HepG2 (cell line): ENCODE data around the gene KIF3C. TPM values are rescaled to one million over a fixed set of nuclear protein-coding genes. Genes with fewer than 3 reads are reported as not detected.
A peak's percentile ranks its signal among the peaks of the same experiment; 100 is the strongest.

Experiments used
- AKAP8 ChIP-seq: sonication (generic); formaldehyde crosslinking; IDR thresholded peaks from 2 replicates; pipeline ENCODE4 v1.5.1; 2020; ENCODE audit warnings: mild to moderate bottlenecking, missing genetic modification reagents
- ASH2L ChIP-seq: fragments of 300-600, 200-600 bp; sonication (generic); IDR thresholded peaks from 2 replicates; pipeline ENCODE4 v1.7.0; 2017; ENCODE audit warnings: low read depth, mild to moderate bottlenecking, moderate library complexity, mixed read lengths, low read length; ENCODE audit not compliant: insufficient read length
- BCL6 ChIP-seq: IDR thresholded peaks from 2 replicates; pipeline ENCODE4 v1.6.1; 2016; ENCODE audit warnings: missing genetic modification reagents, missing compliant biosample characterization
- KAT2B ChIP-seq: fragments of 150-350 bp; IDR thresholded peaks from 2 replicates; pipeline ENCODE4 v1.6.1; 2014; ENCODE audit warnings: low read depth, low read length, borderline replicate concordance
- PHF8 ChIP-seq: sonication (generic); formaldehyde crosslinking; IDR thresholded peaks from 2 replicates; pipeline ENCODE4 v1.5.0; 2020; ENCODE audit warnings: missing genetic modification reagents
- RARG ChIP-seq: sonication (generic); formaldehyde crosslinking; IDR thresholded peaks from 2 replicates; pipeline ENCODE4 v1.4.0; 2020; ENCODE audit warnings: low read depth, mild to moderate bottlenecking, missing genetic modification reagents
- RXRB ChIP-seq: IDR thresholded peaks from 2 replicates; pipeline ENCODE4 v1.6.1; 2016; ENCODE audit warnings: borderline replicate concordance, missing genetic modification reagents, missing compliant biosample characterization
- SETDB1 ChIP-seq: sonication (generic); formaldehyde crosslinking; IDR thresholded peaks from 2 replicates; pipeline ENCODE4 v1.5.1; 2020; ENCODE audit warnings: missing genetic modification reagents, mild to moderate bottlenecking, borderline replicate concordance
- SP5 ChIP-seq: IDR thresholded peaks from 2 replicates; pipeline ENCODE4 v1.6.1; 2016; ENCODE audit warnings: low read depth, borderline replicate concordance
- TRIM24 ChIP-seq: sonication (generic); formaldehyde crosslinking; IDR thresholded peaks from 2 replicates; pipeline ENCODE4 v1.8.0; 2022; ENCODE audit warnings: mild to moderate bottlenecking, missing genetic modification reagents
- ZFP82 ChIP-seq: sonication (generic); formaldehyde crosslinking; IDR thresholded peaks from 2 replicates; pipeline ENCODE4 v1.5.1; 2020; ENCODE audit warnings: mild to moderate bottlenecking, missing genetic modification reagents, borderline replicate concordance
- ZKSCAN8 ChIP-seq: IDR thresholded peaks from 2 replicates; pipeline ENCODE4 v1.6.1; 2016; ENCODE audit warnings: borderline replicate concordance, missing genetic modification reagents, missing compliant biosample characterization
- ZNF263 ChIP-seq: sonication (generic); formaldehyde crosslinking; IDR thresholded peaks from 2 replicates; pipeline ENCODE4 v1.4.0; 2020; ENCODE audit warnings: missing genetic modification reagents
- ZNF326 ChIP-seq: sonication (generic); formaldehyde crosslinking; IDR thresholded peaks from 2 replicates; pipeline ENCODE4 v1.4.0; 2020; ENCODE audit warnings: missing genetic modification reagents, borderline replicate concordance
- ZNF484 ChIP-seq: sonication (generic); formaldehyde crosslinking; IDR thresholded peaks from 2 replicates; pipeline ENCODE4 v1.5.1; 2020; ENCODE audit warnings: mild to moderate bottlenecking, low read depth, missing genetic modification reagents, borderline replicate concordance
- ZNF546 ChIP-seq: sonication (generic); formaldehyde crosslinking; conservative IDR thresholded peaks from 2 replicates; pipeline ENCODE4 v1.8.1; 2023; ENCODE audit warnings: mild to moderate bottlenecking, missing genetic modification reagents
- polyA plus RNA-seq, 8 experiments: library from polyadenylated mRNA; depleted of rRNA in 3 of 8; stranded (reverse) in 7 of 8; unstranded in 1 of 8; fragments of >200 nt; fragmentation: Illumina TruSeq in 4 of 8; extraction: Trizol in 4 of 8; gene quantifications; 2 replicates each; pipeline versions ENCODE4 v1.2.1 to v1.2.3, GENCODE V29; 2011 to 2016; ENCODE audit warnings: low read depth in 4 of 8, missing spikeins in 1 of 8, mixed read lengths in 1 of 8; ENCODE audit not compliant: insufficient read depth in 1 of 8
- total RNA-seq, 5 experiments: library from RNA; depleted of rRNA; stranded (reverse); fragments of >200 nt; fragmentation: Illumina TruSeq; extraction: Trizol; gene quantifications; 2 replicates each; pipeline ENCODE4 v1.2.3, GENCODE V29; 2016; ENCODE audit warnings: low read depth in 1 of 5
- TF ChIP-seq, protein P1 (sequence below): sonication (generic); formaldehyde crosslinking; conservative IDR thresholded peaks from 2 replicates; pipeline ENCODE4 v1.8.0; 2022; ENCODE audit warnings: missing genetic modification reagents
- TF ChIP-seq, protein P2 (sequence below): fragments of 450-650 bp; IDR thresholded peaks from 2 replicates; pipeline ENCODE4 v1.6.1; 2016
- TF ChIP-seq, protein P3 (sequence below): sonication (generic); formaldehyde crosslinking; IDR thresholded peaks from 2 replicates; pipeline ENCODE4 v1.4.0; 2020; ENCODE audit warnings: mild to moderate bottlenecking, missing genetic modification reagents
- TF ChIP-seq, protein P4 (sequence below): sonication (generic); formaldehyde crosslinking; IDR thresholded peaks from 2 replicates; pipeline ENCODE4 v1.4.0; 2020; ENCODE audit warnings: missing genetic modification reagents

Gene KIF3C
- total and polyA plus RNA-seq, 2 of the 13 experiments (the other 11 are each of a cell fraction or from before 2014, with no cell fraction given): 3.6 to 4.9 TPM

DNA sequence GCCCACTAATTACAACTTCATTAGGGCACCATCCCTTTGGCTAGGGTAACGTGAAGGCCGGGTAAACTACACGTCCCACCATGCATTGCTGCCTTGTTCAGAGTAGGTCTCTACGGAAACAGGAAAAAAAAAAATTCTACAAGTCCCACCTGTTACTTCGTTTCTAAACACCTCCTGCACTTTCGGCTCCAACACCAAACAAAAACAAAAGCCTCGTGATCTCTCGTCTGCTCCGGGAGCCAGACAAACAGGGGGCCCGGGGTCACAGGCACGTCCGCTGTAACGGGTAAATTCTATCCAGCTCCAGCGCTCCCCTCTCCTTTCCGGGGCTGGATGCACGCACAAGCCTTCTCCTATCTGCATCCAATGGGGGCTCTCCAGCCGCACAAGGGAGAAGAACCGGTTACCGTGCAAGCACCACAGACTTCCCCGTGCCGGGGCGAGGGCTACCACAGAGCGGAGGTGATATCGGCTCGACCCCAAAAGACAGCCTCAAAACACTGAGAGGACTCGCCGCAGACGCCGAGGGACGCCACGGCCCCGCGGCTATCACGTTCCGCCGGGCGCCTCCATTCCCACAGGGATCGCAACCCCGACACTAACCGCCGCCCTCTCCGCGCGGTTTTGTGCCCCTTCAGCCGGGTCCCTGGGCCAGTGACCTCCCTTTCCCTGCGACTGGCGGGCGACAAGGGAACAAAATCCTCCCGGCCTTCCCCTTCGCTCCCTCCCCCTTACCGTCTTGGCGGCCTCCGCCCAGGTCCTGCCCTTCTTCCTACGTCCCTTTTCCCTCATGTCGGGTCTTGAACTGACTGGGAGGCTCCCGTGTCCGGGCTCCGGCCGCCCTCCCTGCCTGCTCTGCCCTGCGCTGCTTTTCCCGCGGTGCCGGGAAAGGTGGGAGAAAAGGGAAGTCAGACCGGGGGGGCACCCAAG, 104.6 kb downstream of the KIF3C start (continued):
- TF ChIP-seq SP5 (no peak), ZFP82 (no peak), RXRB (no peak), TRIM24 (CRISPR knock-in tag) (peak; percentile 59; the same call in 1 of the 2 replicates), ZNF326 (CRISPR knock-in tag) (no peak), ZNF263 (CRISPR knock-in tag) (peak; percentile 28; the same call in 1 of the 2 replicates), ZNF484 (CRISPR knock-in tag) (no peak), KAT2B (no peak), AKAP8 (no peak), ASH2L (peak; percentile 79), PHF8 (CRISPR knock-in tag) (peak; percentile 69), SETDB1 (no peak), RARG (no peak), ZKSCAN8 (CRISPR knock-in tag) (peak; percentile 28; the same call in 1 of the 2 replicates), ZNF546 (CRISPR knock-in tag) (no peak), BCL6 (no peak; the same call in 1 of the 2 replicates)
- TF ChIP-seq, protein P1, sequence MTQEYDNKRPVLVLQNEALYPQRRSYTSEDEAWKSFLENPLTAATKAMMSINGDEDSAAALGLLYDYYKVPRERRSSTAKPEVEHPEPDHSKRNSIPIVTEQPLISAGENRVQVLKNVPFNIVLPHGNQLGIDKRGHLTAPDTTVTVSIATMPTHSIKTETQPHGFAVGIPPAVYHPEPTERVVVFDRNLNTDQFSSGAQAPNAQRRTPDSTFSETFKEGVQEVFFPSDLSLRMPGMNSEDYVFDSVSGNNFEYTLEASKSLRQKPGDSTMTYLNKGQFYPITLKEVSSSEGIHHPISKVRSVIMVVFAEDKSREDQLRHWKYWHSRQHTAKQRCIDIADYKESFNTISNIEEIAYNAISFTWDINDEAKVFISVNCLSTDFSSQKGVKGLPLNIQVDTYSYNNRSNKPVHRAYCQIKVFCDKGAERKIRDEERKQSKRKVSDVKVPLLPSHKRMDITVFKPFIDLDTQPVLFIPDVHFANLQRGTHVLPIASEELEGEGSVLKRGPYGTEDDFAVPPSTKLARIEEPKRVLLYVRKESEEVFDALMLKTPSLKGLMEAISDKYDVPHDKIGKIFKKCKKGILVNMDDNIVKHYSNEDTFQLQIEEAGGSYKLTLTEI (CRISPR knock-in tag): no peak
- TF ChIP-seq, protein P2, sequence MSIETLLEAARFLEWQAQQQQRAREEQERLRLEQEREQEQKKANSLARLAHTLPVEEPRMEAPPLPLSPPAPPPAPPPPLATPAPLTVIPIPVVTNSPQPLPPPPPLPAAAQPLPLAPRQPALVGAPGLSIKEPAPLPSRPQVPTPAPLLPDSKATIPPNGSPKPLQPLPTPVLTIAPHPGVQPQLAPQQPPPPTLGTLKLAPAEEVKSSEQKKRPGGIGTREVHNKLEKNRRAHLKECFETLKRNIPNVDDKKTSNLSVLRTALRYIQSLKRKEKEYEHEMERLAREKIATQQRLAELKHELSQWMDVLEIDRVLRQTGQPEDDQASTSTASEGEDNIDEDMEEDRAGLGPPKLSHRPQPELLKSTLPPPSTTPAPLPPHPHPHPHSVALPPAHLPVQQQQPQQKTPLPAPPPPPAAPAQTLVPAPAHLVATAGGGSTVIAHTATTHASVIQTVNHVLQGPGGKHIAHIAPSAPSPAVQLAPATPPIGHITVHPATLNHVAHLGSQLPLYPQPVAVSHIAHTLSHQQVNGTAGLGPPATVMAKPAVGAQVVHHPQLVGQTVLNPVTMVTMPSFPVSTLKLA: peak; percentile 37; the same call in 1 of the 2 replicates
- TF ChIP-seq, protein P3, sequence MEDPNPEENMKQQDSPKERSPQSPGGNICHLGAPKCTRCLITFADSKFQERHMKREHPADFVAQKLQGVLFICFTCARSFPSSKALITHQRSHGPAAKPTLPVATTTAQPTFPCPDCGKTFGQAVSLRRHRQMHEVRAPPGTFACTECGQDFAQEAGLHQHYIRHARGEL: no peak
- TF ChIP-seq, protein P4, sequence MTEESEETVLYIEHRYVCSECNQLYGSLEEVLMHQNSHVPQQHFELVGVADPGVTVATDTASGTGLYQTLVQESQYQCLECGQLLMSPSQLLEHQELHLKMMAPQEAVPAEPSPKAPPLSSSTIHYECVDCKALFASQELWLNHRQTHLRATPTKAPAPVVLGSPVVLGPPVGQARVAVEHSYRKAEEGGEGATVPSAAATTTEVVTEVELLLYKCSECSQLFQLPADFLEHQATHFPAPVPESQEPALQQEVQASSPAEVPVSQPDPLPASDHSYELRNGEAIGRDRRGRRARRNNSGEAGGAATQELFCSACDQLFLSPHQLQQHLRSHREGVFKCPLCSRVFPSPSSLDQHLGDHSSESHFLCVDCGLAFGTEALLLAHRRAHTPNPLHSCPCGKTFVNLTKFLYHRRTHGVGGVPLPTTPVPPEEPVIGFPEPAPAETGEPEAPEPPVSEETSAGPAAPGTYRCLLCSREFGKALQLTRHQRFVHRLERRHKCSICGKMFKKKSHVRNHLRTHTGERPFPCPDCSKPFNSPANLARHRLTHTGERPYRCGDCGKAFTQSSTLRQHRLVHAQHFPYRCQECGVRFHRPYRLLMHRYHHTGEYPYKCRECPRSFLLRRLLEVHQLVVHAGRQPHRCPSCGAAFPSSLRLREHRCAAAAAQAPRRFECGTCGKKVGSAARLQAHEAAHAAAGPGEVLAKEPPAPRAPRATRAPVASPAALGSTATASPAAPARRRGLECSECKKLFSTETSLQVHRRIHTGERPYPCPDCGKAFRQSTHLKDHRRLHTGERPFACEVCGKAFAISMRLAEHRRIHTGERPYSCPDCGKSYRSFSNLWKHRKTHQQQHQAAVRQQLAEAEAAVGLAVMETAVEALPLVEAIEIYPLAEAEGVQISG: peak; percentile 77
